Ecto neural progenitor cell (in vitro differentiated cells): ENCODE measurements around the gene DPM3.
A peak's percentile ranks its signal among the peaks of the same experiment; 100 is the strongest.

ENCODE experiments used
- DNase-seq: peaks from one replicate; pipeline ENCODE4 v3.0.0-alpha.2; 2018; ENCODE audit warnings: low spot score

The DPM3 gene

GRCh38 chr1:155093911-155094621 lies 46.3 kb downstream of the DPM3 start:
- no peak for DNase-seq

- no peak for DNase-seq
Observed at GRCh38 chr1:155092641-155093040, 47.7 kb downstream of the DPM3 start.

DNA sequence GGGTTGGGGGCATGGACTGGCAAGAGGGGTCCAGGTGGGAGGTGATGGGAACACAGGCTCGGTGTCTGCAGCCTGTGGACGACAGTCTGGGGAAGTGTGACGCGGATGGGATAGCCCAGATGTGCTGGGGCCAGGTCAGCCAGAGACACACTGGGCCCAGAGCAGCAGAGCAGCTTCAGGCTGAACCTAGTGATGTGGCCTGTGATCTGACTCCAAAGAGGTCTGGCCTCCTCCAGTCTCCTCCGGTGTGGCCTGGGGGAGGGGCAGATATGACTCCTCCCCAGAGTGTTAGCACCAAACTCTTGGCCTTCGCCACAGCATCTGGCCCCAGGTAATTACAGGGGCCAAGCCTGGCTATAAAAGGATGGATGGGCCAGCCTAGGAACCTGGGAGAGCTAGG lies 48.2 kb downstream of the DPM3 start:
- DNase-seq = no peak

DNA sequence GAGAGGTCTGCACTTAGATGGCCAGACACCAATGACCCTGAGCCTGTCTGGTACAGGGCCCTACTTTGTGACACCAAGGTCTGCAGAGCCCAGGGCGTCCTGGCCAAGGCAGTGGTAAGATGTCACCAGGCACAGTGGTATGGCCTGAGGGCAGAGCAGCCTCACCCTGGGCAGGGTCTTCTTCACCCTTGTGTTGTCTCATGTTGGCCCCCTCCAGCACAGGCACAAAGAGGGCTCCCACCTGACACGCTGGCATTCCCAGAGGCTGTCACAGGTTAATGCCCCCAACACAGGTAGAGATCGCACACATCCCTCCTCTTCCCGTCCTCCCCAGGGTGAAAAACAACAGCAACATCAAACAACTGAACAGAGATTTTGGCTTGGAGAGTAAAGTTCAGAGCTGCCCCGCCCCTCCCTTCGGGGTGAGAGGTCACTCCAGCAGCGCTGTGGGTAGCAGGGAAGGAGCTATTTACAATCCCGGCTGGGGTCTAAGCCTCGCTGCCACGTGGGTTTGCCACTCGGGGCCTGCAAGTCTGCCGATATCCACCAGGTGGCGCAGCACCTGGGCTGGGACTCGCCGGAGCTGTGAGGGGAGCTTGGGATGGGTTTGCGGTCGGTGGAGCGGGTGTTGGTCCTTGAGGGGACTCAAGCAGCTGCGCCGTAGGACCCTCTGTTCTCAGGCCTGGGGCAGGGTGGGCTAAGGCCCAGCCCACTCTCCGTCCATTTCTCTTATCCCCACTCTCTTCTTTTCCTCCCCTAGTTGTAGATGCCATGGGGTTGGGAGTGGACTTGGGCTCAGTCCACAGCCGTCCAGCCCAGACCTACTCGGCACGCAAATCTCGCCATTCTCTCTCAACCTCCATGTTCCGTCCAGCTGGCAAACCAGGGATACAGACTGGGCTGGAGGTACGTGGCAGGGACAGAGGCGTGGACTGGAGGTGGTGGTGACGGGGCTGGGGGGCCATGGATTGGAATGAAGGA lies 49.0 kb downstream of the DPM3 start:
- DNase-seq = peak; percentile 95
